Astrocyte of the cerebellum (primary cell): ENCODE results near the gene DOCK3.
"Not testable (repeated sequence)": the region's sequence is repeated elsewhere in the genome, so short reads cannot be mapped to it uniquely, and the experiment has no call there.

Source experiments
- DNase-seq: peaks from one replicate; pipeline ENCODE4 v3.0.0-alpha.2; 2011; ENCODE audit warnings: low read depth
- H3K4me3 ChIP-seq: 2 replicates; pipeline ENCODE4 v1.5.1; 2011; ENCODE audit warnings: mild to moderate bottlenecking, low read depth, low read length, moderate library complexity
- CTCF ChIP-seq: IDR thresholded peaks from 2 replicates; pipeline ENCODE4 v1.5.1; 2012; ENCODE audit warnings: low read length, low read depth, moderate library complexity, mild to moderate bottlenecking; ENCODE audit errors: missing control alignments
- in situ Hi-C: cut with HindIII; loops from 2 replicates; pipeline ENCODE4 v1.10.0; 2017; ENCODE audit warnings: low sequenced_read_pairs

Gene DOCK3

GRCh38 chr3:50786631-50787030 is 111.9 kb downstream of the DOCK3 start:
- no peak for TF ChIP-seq CTCF
- no peak overlapping the region for H3K4me3 ChIP-seq
- DNase-seq = no peak
- in situ Hi-C loops = no loop called here

- in situ Hi-C loops, H3K4me3 ChIP-seq, DNase-seq: not testable (repeated sequence)
These were observed 116.2 kb downstream of the DOCK3 start for GRCh38 chr3:50790894-50791293.

- no peak overlapping the region for H3K4me3 ChIP-seq
- no peak for TF ChIP-seq CTCF
- in situ Hi-C loops = no loop called here
- DNase-seq = no peak
These were observed 117.8 kb downstream of the DOCK3 start for GRCh38 chr3:50792568-50792967.

- in situ Hi-C loops, H3K4me3 ChIP-seq, DNase-seq: not testable (repeated sequence)
These were observed 129.1 kb downstream of the DOCK3 start for GRCh38 chr3:50803805-50804204.

GRCh38 chr3:50804376-50804775 is 129.6 kb downstream of the DOCK3 start:
- DNase-seq, H3K4me3 ChIP-seq, in situ Hi-C loops: not testable (repeated sequence)

- TF ChIP-seq CTCF = no peak
- no peak overlapping the region for H3K4me3 ChIP-seq
- DNase-seq = no peak
- in situ Hi-C loops = no loop called here
These were observed 130.6 kb downstream of the DOCK3 start for GRCh38 chr3:50805321-50805720.

GRCh38 chr3:50806031-50806430 is 131.3 kb downstream of the DOCK3 start:
- no peak overlapping the region for H3K4me3 ChIP-seq
- DNase-seq = no peak
- in situ Hi-C loops = no loop called here
- no peak for TF ChIP-seq CTCF

- no peak for DNase-seq
- no peak for TF ChIP-seq CTCF
- in situ Hi-C loops = no loop called here
- no peak overlapping the region for H3K4me3 ChIP-seq
These were observed 132.1 kb downstream of the DOCK3 start for GRCh38 chr3:50806806-50807205.
